Loucy (cell line): ENCODE measurements around the gene DIPK2A.

Experiments used
- H2AFZ ChIP-seq: fragments of 200-600 bp; sonication (generic); 2 replicates; pipeline ENCODE4 v1.6.0; 2016; ENCODE audit warnings: antibody characterized with exemption, mild to moderate bottlenecking, low read length, moderate library complexity
- H3F3A ChIP-seq: fragments of 200-600 bp; 2 replicates; pipeline ENCODE4 v1.6.0; 2016; ENCODE audit warnings: antibody characterized with exemption, low read depth, mild to moderate bottlenecking
- H3K27me3 ChIP-seq: fragments of 200-600 bp; sonication (generic); 2 replicates; pipeline ENCODE4 v1.6.1; 2014; ENCODE audit warnings: low read length, mild to moderate bottlenecking; ENCODE audit not compliant: insufficient read depth, poor library complexity, severe bottlenecking
- H3K36me3 ChIP-seq: fragments of 200-600 bp; sonication (generic); 2 replicates; pipeline ENCODE4 v1.6.1; 2016; ENCODE audit warnings: low read length; ENCODE audit not compliant: insufficient read depth
- H3K4me1 ChIP-seq: fragments of 200-600 bp; sonication (generic); 2 replicates; pipeline ENCODE4 v1.5.1; 2014; ENCODE audit warnings: low read length, mild to moderate bottlenecking; ENCODE audit not compliant: insufficient read depth, poor library complexity, severe bottlenecking
- H3K4me2 ChIP-seq: fragments of 200-600 bp; sonication (generic); 2 replicates; pipeline ENCODE4 v1.6.0; 2014; ENCODE audit warnings: antibody characterized with exemption, low read length, low read depth, mild to moderate bottlenecking; ENCODE audit not compliant: poor library complexity, severe bottlenecking
- H3K4me3 ChIP-seq: fragments of 200-600 bp; sonication (generic); 2 replicates; pipeline ENCODE4 v1.5.1; 2014; ENCODE audit warnings: low read length, mild to moderate bottlenecking, mixed read lengths; ENCODE audit not compliant: poor library complexity, severe bottlenecking
- H3K79me2 ChIP-seq: fragments of 200-600 bp; sonication (generic); 2 replicates; pipeline ENCODE4 v1.6.1; 2014; ENCODE audit warnings: low read length; ENCODE audit not compliant: insufficient read depth
- H3K9ac ChIP-seq: fragments of 200-600 bp; sonication (generic); 2 replicates; pipeline ENCODE4 v1.6.0; 2014; ENCODE audit warnings: mild to moderate bottlenecking, low read depth, low read length, moderate library complexity; ENCODE audit not compliant: poor library complexity, severe bottlenecking
- H3K9me2 ChIP-seq: fragments of 200-600 bp; sonication (generic); replicated peaks from 2 replicates; pipeline ENCODE4 v1.6.1; 2016; ENCODE audit warnings: low read depth, low read length, mixed read lengths
- H3K9me3 ChIP-seq: fragments of 200-600 bp; sonication (generic); 2 replicates; pipeline ENCODE4 v1.6.1; 2014; ENCODE audit warnings: mild to moderate bottlenecking, antibody characterized with exemption, low read length, low read depth; ENCODE audit not compliant: insufficient read depth
- H4K20me1 ChIP-seq: fragments of 200-600 bp; sonication (generic); 2 replicates; pipeline ENCODE4 v1.6.0; 2014; ENCODE audit warnings: antibody characterized with exemption, low read length, mild to moderate bottlenecking; ENCODE audit not compliant: insufficient read depth, poor library complexity, severe bottlenecking
- EZH2phosphoT487 ChIP-seq: fragments of 200-600 bp; IDR thresholded peaks from 2 replicates; pipeline ENCODE4 v1.6.1; 2018; ENCODE audit warnings: antibody characterized with exemption, mild to moderate bottlenecking, moderate library complexity, borderline replicate concordance
- TF ChIP-seq, protein P1 (sequence below): fragments of 200-600 bp; sonication (generic); conservative IDR thresholded peaks from 2 replicates; pipeline ENCODE4 v1.5.1; 2014; ENCODE audit warnings: mild to moderate bottlenecking, antibody characterized with exemption, low read length

Gene DIPK2A

DNA sequence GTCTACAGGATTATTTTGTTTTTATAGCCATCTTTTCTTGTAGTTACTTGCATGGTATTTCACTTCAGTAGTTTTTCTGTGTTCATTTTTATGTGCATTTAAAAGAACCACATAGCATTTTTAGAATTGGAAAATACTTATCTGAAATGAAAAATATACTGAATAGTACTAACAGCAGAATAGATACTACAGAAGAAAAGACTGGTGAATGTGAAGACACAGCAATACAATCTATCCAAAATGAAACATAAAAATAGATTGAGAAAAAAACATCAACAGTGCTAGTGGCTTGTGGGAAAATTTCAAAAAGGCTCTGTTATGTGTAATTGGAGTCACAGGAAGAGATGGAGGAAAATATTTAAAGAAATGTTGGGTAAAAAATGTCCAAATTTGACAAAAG lies 12.7 kb upstream of the DIPK2A start:
- H3F3A ChIP-seq, result no peaks in the 10 kb centered on the region
- H3K9ac ChIP-seq, result no peak overlapping the region
- H3K79me2 ChIP-seq, result no peaks in the 10 kb centered on the region
- no peaks in the 10 kb centered on the region for H3K36me3 ChIP-seq
- 0 out of 2 replicates have a peak, but pooled peaks cover 5% of the 10 kb centered on the region for H3K9me3 ChIP-seq
- H4K20me1 ChIP-seq, result no peaks in the 10 kb centered on the region
- H3K4me3 ChIP-seq, result no peak overlapping the region
- TF ChIP-seq, protein P1, sequence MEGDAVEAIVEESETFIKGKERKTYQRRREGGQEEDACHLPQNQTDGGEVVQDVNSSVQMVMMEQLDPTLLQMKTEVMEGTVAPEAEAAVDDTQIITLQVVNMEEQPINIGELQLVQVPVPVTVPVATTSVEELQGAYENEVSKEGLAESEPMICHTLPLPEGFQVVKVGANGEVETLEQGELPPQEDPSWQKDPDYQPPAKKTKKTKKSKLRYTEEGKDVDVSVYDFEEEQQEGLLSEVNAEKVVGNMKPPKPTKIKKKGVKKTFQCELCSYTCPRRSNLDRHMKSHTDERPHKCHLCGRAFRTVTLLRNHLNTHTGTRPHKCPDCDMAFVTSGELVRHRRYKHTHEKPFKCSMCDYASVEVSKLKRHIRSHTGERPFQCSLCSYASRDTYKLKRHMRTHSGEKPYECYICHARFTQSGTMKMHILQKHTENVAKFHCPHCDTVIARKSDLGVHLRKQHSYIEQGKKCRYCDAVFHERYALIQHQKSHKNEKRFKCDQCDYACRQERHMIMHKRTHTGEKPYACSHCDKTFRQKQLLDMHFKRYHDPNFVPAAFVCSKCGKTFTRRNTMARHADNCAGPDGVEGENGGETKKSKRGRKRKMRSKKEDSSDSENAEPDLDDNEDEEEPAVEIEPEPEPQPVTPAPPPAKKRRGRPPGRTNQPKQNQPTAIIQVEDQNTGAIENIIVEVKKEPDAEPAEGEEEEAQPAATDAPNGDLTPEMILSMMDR, result no peak
- TF ChIP-seq EZH2phosphoT487, result no peak
- H3K27me3 ChIP-seq, result no peaks in the 10 kb centered on the region
- no peak overlapping the region for H3K4me2 ChIP-seq
- no peaks in the 10 kb centered on the region for H3K9me2 ChIP-seq
- no peak overlapping the region for H2AFZ ChIP-seq
- no peaks in the 10 kb centered on the region for H3K4me1 ChIP-seq

DNA sequence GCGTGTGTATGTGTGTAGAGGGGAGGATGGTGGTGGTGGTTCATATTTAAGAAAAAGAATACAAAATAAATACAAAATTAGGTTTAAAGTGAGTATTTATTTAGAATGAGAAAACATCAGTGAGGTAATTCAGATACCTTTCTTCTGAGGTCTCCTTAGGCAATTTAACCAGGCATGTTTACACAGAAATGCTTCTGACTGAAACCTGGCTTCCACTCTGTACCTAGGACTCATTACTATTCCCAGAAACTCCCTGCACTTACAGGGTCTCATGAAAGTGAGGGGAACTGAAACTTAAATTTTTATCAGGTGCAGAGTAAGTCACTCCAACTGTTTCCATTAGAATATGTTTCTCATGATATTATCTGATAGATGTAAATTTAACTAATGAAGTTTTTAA lies 10.3 kb upstream of the DIPK2A start:
- H3K9me2 ChIP-seq, result no peaks in the 10 kb centered on the region
- H2AFZ ChIP-seq, result no peak overlapping the region
- H3K4me1 ChIP-seq, result no peaks in the 10 kb centered on the region
- H3K9ac ChIP-seq, result no peak overlapping the region
- H3K27me3 ChIP-seq, result no peaks in the 10 kb centered on the region
- H3K79me2 ChIP-seq, result no peaks in the 10 kb centered on the region
- 0 out of 2 replicates have a peak, but pooled peaks cover 5% of the 10 kb centered on the region for H3K9me3 ChIP-seq
- no peaks in the 10 kb centered on the region for H3F3A ChIP-seq
- no peak overlapping the region for H3K4me3 ChIP-seq
- H3K36me3 ChIP-seq, result no peaks in the 10 kb centered on the region
- H3K4me2 ChIP-seq, result no peak overlapping the region
- TF ChIP-seq EZH2phosphoT487, result no peak
- no peaks in the 10 kb centered on the region for H4K20me1 ChIP-seq

DNA sequence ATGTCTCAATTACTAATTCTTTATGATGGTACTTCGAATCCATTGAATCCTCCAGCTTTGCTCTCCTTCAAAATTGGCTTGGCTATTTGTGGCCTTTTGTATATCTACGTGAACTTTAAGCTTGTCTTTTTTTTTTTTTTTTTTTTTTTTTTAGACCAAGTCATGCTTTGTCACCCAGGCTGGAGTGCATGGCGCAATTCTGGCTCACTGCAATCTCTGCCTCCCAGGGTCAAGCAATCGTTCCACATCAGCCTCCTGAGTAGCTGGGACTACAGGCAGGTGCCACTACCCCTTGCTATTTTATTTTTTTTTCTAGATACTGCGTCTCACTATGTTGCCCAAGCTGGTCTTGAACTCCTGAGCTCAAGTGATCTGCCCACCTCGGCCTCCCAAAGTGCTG lies 7.7 kb upstream of the DIPK2A start:
- no peaks in the 10 kb centered on the region for H4K20me1 ChIP-seq
- H3K9ac ChIP-seq, result no peak overlapping the region
- no peak overlapping the region for H3K4me3 ChIP-seq
- no peak overlapping the region for H3K4me2 ChIP-seq
- no peaks in the 10 kb centered on the region for H3K27me3 ChIP-seq
- H3K9me3 ChIP-seq, result 0 out of 2 replicates have a peak, but pooled peaks cover 5% of the 10 kb centered on the region
- no peaks in the 10 kb centered on the region for H3K9me2 ChIP-seq
- no peaks in the 10 kb centered on the region for H3K36me3 ChIP-seq
- H3K4me1 ChIP-seq, result no peaks in the 10 kb centered on the region
- no peaks in the 10 kb centered on the region for H3K79me2 ChIP-seq
- no peak overlapping the region for H2AFZ ChIP-seq
- no peak for TF ChIP-seq EZH2phosphoT487
- TF ChIP-seq, protein P1, result no peak
- no peaks in the 10 kb centered on the region for H3F3A ChIP-seq

DNA sequence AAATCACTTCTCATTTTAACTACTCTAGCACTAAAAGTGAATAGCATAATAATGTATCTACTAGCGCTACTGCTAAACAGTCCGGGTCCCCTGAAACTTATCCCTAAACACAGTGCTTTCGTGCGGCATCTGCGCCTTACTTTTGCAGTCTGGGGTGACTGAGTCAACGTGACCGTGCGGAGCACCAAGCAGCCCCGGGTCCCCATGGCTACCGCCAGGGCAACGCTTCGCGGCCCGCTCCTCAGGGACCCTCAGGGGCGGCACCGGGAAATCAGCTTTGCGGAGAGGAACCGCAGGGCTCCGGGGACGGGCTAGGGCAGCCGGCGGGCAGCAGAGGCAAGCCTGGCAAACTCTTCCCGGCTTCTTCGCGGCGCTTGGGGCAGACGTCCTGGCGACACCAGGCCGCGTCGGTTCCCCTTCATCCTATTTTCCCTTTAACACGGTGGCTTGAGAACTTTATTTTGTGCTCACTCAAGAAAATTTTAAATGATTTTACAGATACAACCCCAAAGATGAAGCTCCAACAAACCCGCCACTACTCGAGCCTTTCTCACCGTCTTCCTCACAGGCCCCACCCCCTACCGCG lies 757 bp upstream of the DIPK2A start:
- H3K36me3 ChIP-seq, result no peaks in the 10 kb centered on the region
- H3K9me3 ChIP-seq, result no peaks in the 10 kb centered on the region
- peak overlapping the region; percentile 80 for H2AFZ ChIP-seq
- H3K79me2 ChIP-seq, result peaks cover 36% of the 10 kb centered on the region
- H3K9me2 ChIP-seq, result no peaks in the 10 kb centered on the region
- H4K20me1 ChIP-seq, result peaks cover 24% of the 10 kb centered on the region
- H3K9ac ChIP-seq, result peak overlapping the region; percentile 84
- no peaks in the 10 kb centered on the region for H3F3A ChIP-seq
- no peak for TF ChIP-seq EZH2phosphoT487
- TF ChIP-seq, protein P1, result 0 out of 2 replicates have a peak, but pooled peaks have one; percentile 2
- peak overlapping the region; percentile 92 for H3K4me2 ChIP-seq
- peak overlapping the region; percentile 84 for H3K4me3 ChIP-seq
- H3K4me1 ChIP-seq, result peaks cover 28% of the 10 kb centered on the region
- H3K27me3 ChIP-seq, result no peaks in the 10 kb centered on the region
